ENCODE measurements around the gene OR1N1. TPM values are rescaled to one million over a fixed set of nuclear protein-coding genes. Genes with fewer than 3 reads are reported as not detected.

The OR1N1 gene
- total and polyA plus RNA-seq, 2 of the 4 experiments (the other 2 are of a cell fraction) = not detected

GRCh38 chr9:122567901-122568300 is 40.8 kb upstream of the OR1N1 start:
- Histone ChIP-seq H3K9me1 (ENCODE audit: insufficient read depth, low read length) (no peaks in the 10 kb centered on the region), H3K4ac (ENCODE audit: low read depth, low read length) (no peak overlapping the region), H2AK9ac (replicated peaks; ENCODE audit: low read depth, low read length, poor library complexity) (no peak overlapping the region), H2AFZ (replicated peaks; ENCODE audit: low read length, poor library complexity) (no peak overlapping the region), H2BK20ac (ENCODE audit: low read depth, low read length) (no peak overlapping the region), H3K14ac (replicated peaks; ENCODE audit: low read depth, low read length) (no peak overlapping the region), H2BK5ac (ENCODE audit: low read depth, low read length, poor library complexity, severe bottlenecking) (no peak overlapping the region), H2BK120ac (ENCODE audit: low read depth, low read length) (no peak overlapping the region), H3K27ac (ENCODE audit: insufficient read depth, low read length) (no peak overlapping the region), H4K91ac (ENCODE audit: insufficient read depth, low read depth, low read length) (no peak overlapping the region), H3K4me1 (ENCODE audit: control insufficient read depth, insufficient read depth, low read length) (peaks cover 3% of the 10 kb centered on the region; the same call in 1 of the 2 replicates), H4K20me1 (ENCODE audit: insufficient read depth, low read length) (no peaks in the 10 kb centered on the region), H3K18ac (ENCODE audit: low read depth, low read length) (no peak overlapping the region), H3K9ac (ENCODE audit: low read depth, low read length) (no peak overlapping the region), H4K8ac (ENCODE audit: low read depth in 2 of 2, low read length in 2 of 2) (no peak overlapping the region), H3K23ac (ENCODE audit: low read depth, low read length) (no peak overlapping the region), H3K4me2 (ENCODE audit: low read depth, low read length) (no peak overlapping the region), H3K36me3 (ENCODE audit: control insufficient read depth, insufficient read depth, low read length) (no peaks in the 10 kb centered on the region), H2AK5ac (ENCODE audit: low read depth, low read length) (no peak overlapping the region), H2BK15ac (ENCODE audit: low read depth, low read length) (no peak overlapping the region), H3K27me3 (ENCODE audit: control insufficient read depth, insufficient read depth, low read length) (peaks cover 1% of the 10 kb centered on the region), H3K9me3 (ENCODE audit: control insufficient read depth, insufficient read depth, low read length) (no peaks in the 10 kb centered on the region), H3K4me3 (ENCODE audit: insufficient read depth, low read depth, low read length) (no peak overlapping the region), H3K79me1 (ENCODE audit: low read depth in 1 of 2, low read length in 2 of 2) (no peaks in the 10 kb centered on the region), H4K5ac (ENCODE audit: low read depth, low read length) (no peak overlapping the region), H3K56ac (ENCODE audit: extremely low read depth, insufficient read depth, low read length) (no peak overlapping the region)
- in situ Hi-C loops (cut with MboI; ENCODE audit: low sequenced_read_pairs) = no loop called here
- 49% methylated on average over 3 of the region's 4 CpGs; no CpG with 5 or more reads in 1 of the 2 experiments for WGBS, 2 experiments (ENCODE audit: extremely low coverage in 2 of 2, insufficient read length in 1 of 2)
- no peak for ATAC-seq (ENCODE audit: low read depth)
- dilution Hi-C loops (cut with HindIII; ENCODE audit: low sequenced_read_pairs, unreplicated experiment) = no loop called here
- DNase-seq = no peak
- no TSS peak for BruUV-seq (replicated peaks)
- intact Hi-C loops (cut with micrococcal nuclease) = no loop called here
- TF ChIP-seq FOS (IDR thresholded peaks at IDR 0.05; ENCODE audit: low read depth, low read length) (no peak), USF2 (IDR thresholded peaks at IDR 0.05; ENCODE audit: low read depth, low read length) (no peak), MAZ (IDR thresholded peaks at IDR 0.05; ENCODE audit: borderline replicate concordance, low read depth, low read length) (no peak), CEBPB (IDR thresholded peaks at IDR 0.05; ENCODE audit: low read depth, low read length) (no peak), RFX5 (IDR thresholded peaks at IDR 0.05; ENCODE audit: low read depth, low read length) (no peak), MAFK (IDR thresholded peaks at IDR 0.05; ENCODE audit: low read depth, low read length) (no peak), POLR2A (IDR thresholded peaks at IDR 0.05; ENCODE audit: low read depth, low read length) (no peak), BHLHE40 (IDR thresholded peaks at IDR 0.05; ENCODE audit: low read depth, low read length) (no peak), NFE2L2 (IDR thresholded peaks at IDR 0.05; ENCODE audit: low read depth, low read length) (no peak), CHD1 (IDR thresholded peaks at IDR 0.05; ENCODE audit: low read depth, low read length) (no peak), RAD21 (IDR thresholded peaks at IDR 0.05; ENCODE audit: low read length) (no peak), MXI1 (IDR thresholded peaks at IDR 0.05; ENCODE audit: borderline replicate concordance, low read depth, low read length) (no peak), SMC3 (IDR thresholded peaks at IDR 0.05; ENCODE audit: low read depth, low read length) (no peak), RCOR1 (IDR thresholded peaks at IDR 0.05; ENCODE audit: insufficient replicate concordance, low read length) (no peak)
- TF ChIP-seq, protein P1, sequence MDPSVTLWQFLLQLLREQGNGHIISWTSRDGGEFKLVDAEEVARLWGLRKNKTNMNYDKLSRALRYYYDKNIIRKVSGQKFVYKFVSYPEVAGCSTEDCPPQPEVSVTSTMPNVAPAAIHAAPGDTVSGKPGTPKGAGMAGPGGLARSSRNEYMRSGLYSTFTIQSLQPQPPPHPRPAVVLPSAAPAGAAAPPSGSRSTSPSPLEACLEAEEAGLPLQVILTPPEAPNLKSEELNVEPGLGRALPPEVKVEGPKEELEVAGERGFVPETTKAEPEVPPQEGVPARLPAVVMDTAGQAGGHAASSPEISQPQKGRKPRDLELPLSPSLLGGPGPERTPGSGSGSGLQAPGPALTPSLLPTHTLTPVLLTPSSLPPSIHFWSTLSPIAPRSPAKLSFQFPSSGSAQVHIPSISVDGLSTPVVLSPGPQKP (IDR thresholded peaks at IDR 0.05; ENCODE audit: borderline replicate concordance, low read depth, low read length) = no peak
- TF ChIP-seq, protein P2, sequence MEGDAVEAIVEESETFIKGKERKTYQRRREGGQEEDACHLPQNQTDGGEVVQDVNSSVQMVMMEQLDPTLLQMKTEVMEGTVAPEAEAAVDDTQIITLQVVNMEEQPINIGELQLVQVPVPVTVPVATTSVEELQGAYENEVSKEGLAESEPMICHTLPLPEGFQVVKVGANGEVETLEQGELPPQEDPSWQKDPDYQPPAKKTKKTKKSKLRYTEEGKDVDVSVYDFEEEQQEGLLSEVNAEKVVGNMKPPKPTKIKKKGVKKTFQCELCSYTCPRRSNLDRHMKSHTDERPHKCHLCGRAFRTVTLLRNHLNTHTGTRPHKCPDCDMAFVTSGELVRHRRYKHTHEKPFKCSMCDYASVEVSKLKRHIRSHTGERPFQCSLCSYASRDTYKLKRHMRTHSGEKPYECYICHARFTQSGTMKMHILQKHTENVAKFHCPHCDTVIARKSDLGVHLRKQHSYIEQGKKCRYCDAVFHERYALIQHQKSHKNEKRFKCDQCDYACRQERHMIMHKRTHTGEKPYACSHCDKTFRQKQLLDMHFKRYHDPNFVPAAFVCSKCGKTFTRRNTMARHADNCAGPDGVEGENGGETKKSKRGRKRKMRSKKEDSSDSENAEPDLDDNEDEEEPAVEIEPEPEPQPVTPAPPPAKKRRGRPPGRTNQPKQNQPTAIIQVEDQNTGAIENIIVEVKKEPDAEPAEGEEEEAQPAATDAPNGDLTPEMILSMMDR (conservative IDR thresholded peaks at IDR 0.05; ENCODE audit: low read depth, low read length) = no peak
- ChIA-PET CTCF (no interaction called here), POLR2A (ENCODE audit: unreplicated experiment) (no interaction called here)
